HG02884 (cell line): ENCODE data around the gene ZBTB7C.

Experiments used
- ATAC-seq: cut with Tn5 transposase; IDR thresholded peaks from one replicate; pipeline ENCODE4 v1.9.1; 2021; ENCODE audit warnings: mild to moderate bottlenecking, moderate library complexity; ENCODE audit not compliant: unreplicated experiment

Gene ZBTB7C

GRCh38 chr18:48105317-48105716, 303.9 kb downstream of the ZBTB7C start:
- ATAC-seq = no peak

GRCh38 chr18:48104705-48105104, 304.5 kb downstream of the ZBTB7C start:
- ATAC-seq = no peak

GRCh38 chr18:48100651-48101165, 308.5 kb downstream of the ZBTB7C start:
- ATAC-seq = no peak

- no peak for ATAC-seq
Observed at GRCh38 chr18:48100165-48100575, 309.0 kb downstream of the ZBTB7C start.

DNA sequence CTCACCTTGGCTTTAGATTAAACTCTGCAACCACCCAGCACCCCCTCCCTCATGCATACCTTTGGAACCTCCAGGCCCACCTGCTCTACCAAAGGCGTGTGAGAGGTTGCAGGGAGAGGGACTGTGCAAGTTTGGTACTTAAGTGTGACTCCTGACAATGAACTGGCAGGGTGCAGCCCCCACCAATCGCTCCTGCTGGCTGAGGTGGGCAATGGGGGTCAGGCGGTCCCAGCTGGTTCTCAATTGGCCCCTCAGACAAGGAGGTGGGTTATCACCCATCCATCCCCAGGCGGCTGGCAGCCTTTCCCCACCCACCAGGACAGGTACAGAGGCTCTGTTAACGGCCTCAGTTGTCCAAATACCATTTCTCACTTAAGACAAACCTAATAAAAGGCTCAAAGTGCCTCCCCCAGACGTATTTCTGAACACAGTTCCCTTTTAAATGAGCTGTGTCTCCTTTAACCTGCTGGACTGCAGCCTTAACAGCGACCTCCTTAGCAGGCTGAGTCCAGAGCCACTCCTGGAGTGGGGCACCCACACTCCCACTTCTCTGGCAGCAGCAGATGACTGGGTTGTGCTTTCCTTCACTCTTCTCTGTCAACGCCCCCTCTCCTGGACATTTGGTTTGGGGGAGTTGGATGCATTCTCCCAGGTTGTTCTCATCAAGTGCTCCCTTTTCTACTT, 309.6 kb downstream of the ZBTB7C start:
- ATAC-seq = no peak

- no peak for ATAC-seq
Observed at GRCh38 chr18:48098538-48098937, 310.6 kb downstream of the ZBTB7C start.

DNA sequence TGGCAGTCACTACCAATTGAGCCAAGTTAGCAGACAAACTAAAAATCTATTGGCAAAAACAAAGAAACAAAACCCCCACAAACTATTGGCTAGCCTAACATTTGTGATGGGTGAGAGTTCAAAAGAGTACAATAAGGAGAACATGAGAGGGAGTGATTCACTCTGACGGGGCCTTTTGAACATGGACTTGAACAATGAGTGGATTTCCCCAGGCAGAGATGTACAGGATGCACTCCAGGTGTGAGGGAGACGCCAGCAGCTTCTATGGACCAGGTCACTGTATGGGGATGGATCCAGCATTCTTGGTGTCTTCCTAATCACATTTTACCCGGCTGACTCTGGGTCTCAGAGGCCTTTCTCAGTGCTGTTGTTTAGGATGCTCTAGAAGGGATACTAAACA, 311.2 kb downstream of the ZBTB7C start:
- ATAC-seq = no peak

GRCh38 chr18:48095726-48096125, 313.5 kb downstream of the ZBTB7C start:
- ATAC-seq = no peak

- no peak for ATAC-seq
Observed at GRCh38 chr18:48093104-48093503, 316.1 kb downstream of the ZBTB7C start.

- no peak for ATAC-seq
Observed at GRCh38 chr18:48091869-48092497, 317.2 kb downstream of the ZBTB7C start.

- ATAC-seq = no peak
Observed at GRCh38 chr18:48090702-48091101, 318.5 kb downstream of the ZBTB7C start.

DNA sequence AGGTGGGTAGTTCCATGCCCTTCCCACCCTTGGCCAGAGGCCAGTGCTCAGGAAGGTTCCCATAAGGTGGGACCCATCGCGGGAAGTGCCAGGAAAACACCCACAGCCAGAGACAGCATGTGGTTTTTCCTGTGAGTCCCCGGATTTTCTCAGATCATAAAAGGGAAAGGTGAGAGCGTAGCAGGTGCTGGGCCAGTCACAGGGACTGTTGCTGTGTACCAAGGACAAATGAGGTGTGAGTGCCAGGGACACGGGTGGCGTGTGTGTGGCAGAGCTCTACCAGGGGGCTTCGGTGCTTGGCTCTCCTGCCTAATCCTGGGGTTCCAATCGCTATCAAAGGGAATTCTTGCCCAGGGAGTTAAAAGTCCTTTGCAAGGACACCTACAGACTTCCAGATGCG, 319.2 kb downstream of the ZBTB7C start:
- no peak for ATAC-seq

DNA sequence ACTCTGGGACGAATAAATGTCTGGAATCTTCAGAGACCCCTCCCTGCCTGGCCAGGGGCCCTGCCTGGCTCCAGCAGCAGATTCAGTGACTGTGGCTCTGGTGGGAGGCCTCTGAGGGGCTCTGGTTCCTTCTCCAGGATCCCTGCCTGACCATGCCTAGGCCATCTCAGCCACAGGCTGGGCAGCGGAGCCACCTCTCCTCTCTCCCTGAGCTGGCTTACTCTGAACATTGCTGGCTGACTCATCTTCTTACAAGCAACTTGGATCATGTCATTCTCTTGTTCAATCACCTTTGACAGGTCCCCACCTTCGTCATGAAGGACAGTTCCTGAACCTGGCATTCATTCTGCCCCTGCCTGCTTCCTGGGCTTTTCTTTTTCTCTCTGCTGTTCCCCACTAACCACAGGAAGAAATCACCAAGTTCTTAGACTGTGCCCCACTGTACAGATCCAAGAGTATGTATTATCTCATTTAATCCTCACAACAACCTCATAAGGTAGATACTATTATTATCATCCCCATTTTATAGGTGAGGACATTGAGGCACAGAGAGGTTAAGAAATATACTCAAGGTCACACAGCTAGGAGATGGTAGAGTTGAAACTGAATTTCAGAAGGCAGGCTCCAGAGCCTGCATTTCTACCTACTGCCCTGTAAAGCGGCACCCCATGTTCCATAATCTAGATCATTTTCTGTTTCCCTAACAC, 323.2 kb downstream of the ZBTB7C start:
- ATAC-seq = no peak

DNA sequence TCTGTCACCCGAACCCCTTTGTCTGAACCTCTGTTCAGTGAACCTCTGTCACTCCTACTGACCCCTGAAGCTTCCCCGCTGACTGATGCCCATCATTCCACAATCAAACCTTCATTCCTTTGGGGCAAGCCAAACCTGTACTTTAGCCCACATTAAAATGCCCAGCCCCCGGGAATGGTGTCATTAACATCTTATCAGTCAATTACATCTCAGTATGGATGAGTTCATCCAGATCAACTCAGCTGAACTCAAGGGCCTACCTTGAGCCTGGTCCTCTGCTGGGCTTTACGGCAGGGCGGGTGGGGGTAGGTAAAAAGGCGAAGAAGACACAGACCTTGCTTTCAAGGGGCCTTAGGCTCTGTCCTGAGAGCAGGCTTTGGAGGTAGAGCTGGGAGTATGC, 324.3 kb downstream of the ZBTB7C start:
- no peak for ATAC-seq

GRCh38 chr18:48084041-48084757, 325.0 kb downstream of the ZBTB7C start:
- no peak for ATAC-seq

DNA sequence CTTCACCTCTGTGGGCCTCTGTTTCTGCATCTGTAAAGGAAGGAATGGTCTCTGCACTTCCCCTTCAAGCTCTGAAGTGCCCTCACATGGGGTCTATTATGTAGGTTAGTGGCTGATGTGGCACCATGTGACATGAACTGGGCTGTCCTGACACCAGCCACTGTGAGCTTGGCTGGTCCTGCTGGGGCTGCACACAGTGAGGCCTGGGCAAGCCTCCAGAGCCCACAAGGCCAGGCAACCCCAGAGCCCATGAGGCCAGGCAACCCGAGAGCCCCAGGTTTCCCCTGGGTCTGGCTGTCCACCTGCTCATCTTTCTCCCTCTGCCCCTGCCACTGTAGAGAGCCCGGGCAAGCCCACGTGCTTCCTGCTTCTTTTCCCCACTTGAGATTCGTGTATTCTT, 328.6 kb downstream of the ZBTB7C start:
- ATAC-seq = no peak

- ATAC-seq = no peak
Observed at GRCh38 chr18:48079885-48080284, 329.3 kb downstream of the ZBTB7C start.

DNA sequence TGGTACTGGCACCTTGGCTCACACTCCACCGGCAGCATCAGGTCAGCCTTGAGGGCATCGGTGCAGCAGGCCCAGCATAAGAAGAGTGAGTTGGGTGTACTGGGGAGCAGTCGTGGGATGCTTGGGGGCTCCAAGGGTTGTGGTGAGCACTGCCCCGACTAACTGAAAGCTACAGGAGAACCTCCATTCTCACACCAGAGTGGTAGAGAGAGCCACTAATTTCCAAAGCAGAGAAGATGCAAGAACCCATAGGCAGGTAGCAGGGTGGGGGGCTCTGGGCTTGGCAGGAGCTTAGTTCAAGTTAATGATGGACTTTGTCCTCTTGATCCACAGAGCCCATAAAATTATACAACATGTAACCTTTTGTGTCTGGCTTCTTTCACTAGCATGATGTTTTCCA, 330.7 kb downstream of the ZBTB7C start:
- no peak for ATAC-seq

DNA sequence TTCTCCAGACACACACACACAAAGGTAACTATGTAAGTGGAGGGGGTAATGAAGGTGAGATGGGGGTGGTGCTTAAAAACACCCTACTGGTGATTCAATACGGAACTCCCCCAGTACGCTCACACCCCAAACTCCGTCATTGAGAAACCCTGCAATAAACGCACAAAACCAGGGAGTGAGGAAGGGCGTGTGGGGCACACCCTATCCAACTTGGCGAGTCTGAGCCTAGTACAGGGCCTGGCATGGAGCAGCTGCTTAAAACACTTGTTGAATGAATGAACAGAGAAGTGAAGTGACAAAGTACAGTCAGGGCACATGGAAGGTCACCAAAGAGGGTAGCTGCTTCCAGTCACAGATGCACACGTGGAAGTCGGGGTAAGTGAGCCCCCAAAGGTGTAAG, 331.9 kb downstream of the ZBTB7C start:
- no peak for ATAC-seq

DNA sequence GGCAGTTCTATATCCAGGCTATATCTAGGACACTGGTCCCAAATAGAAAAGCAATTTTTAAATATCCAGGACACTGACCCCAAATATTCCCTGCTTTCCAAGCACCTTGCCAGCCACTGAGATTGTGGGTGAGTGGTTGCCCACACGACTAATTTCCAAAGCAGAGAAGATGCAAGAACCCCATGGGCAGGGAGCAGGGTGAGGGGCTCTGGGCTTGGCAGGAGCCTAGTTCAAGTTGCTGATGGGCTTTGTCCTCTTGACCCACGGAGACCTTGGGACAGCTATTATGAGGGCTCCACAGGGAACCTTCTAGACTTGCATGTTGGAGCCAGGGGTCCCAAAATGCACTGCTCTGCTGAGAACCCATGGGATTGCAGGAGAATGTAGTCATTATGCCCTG, 332.7 kb downstream of the ZBTB7C start:
- ATAC-seq = no peak

- no peak for ATAC-seq
Observed at GRCh38 chr18:48075707-48076093, 333.5 kb downstream of the ZBTB7C start.
